M059J (cell line): ENCODE results near the gene OTC. TPM values are rescaled to one million over a fixed set of nuclear protein-coding genes. Genes with fewer than 3 reads are reported as not detected.

Experiments
- DNase-seq: peaks from one replicate; pipeline ENCODE4 v3.0.0-alpha.2; 2012; ENCODE audit warnings: low read depth
- total RNA-seq: library from RNA; depleted of rRNA; stranded (reverse); fragments of >200 nt; shearing (Covaris generic); gene quantifications from 2 replicates; pipeline ENCODE4 v1.2.3, GENCODE V29; 2014; rRNA removed

The OTC gene
- total RNA-seq, 1 experiment from 2014 or later: not detected

- no peak for DNase-seq
These were observed 116.3 kb downstream of the OTC start for GRCh38 chrX:38468563-38469157.

Other genes starting within 250 kb of the OTC start
- gene SRPX, start 131.7 kb upstream of the OTC start, total RNA-seq: 39.0 and 45.2 TPM in 2 replicates
- 4.1 and 4.3 TPM in 2 replicates for gene RPGR, start 25.1 kb upstream of the OTC start, total RNA-seq
- not detected in 2 replicates for gene TSPAN7, start 208.9 kb downstream of the OTC start, total RNA-seq